Superior temporal gyrus (tissue), 1 donor: ENCODE results near the gene MARCKS.

Experiments used
- DNase-seq: peaks from one replicate; pipeline ENCODE4 v3.0.0-alpha.2; 2016; ENCODE audit errors: extremely low spot score

MARCKS gene

GRCh38 chr6:113853252-113853651, 3.9 kb upstream of the MARCKS start:
- DNase-seq = no peak

DNA sequence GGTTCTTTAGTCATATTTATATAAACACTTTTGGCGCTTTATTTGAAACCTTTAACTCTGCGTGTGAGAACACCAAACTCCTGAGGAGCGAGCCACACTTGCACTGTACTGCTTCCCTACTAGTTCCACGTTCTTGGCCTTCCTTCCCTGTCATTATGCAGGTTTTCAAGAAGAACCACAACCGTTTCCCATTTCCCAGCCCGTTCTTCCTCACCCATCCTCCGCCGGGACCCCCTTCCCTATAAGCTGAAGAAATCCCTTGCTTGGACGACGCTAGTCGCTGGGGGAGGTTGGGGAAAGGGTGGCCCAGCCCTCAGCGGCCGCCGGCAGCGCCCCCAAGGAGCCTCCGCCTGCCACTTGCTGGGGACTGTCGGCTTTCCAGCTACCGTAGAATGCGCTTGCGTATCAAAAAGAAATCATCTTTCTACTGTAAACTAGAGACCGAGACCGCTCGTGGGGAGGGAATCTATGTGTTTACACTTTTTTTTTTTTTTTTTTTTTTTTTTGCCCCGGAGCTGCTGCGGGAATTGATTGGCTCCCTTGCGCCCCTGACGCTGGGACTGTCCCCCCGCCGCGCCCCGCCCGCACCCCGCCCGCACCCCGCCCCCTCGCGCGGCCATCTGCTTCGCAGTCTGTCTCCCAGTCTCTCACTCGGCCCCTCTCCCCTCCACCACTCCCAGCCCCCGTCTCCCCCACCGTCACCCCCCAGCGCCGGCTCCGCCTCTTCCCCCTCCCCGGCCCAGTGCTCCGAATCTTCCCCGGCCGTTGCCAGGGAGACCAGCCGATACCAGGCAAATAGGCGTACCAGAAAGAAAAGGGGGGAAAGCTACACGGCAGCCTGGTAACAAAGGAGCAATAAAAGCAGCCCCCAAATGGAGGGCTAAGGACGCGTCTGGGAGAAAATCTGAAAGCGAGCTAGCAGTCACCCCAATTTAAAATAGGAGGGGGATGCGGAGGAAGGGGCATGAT, 2.3 kb upstream of the MARCKS start:
- peak; percentile 66 for DNase-seq

DNA sequence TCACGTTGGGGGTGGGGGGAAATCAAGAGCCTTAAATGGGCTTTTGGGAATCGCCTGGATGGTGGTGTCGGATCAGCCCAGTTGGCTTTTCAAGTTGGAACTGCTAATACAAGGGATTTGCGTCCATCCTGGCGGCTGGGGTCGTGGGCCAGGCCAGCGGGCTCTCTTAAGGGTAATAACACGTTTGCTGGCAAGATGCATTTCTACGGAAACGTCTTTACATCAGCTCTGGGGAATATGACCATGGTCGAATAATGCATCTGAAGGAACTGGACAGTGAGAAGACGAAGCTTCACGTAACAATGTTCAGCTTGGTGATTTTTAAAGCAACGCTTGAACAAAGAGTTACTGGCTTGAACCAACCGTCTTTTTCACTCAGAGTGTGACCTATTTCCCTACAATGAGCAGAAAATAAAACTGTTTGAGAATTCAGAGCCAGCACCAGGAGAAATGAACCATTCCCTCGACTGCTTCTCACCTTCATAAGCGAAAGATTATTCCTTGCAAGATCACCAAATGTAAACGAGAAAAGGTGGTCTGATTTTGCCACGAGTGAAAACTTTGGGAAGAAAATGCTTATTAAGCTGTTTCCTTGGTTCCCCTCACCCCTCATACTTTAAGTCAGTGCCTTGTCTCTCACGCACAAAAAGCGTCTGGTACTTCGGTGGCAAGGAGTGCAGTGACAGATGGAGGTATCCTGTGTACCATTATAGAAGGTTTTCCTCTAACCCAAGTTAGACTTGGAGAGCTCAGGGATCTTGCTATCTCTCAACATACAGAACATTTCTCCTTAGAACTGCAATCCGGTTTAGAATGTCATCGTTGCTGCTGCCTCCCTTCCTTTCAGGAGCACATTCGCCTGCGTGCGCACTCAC, 1.4 kb upstream of the MARCKS start:
- DNase-seq = peak; percentile 79

DNA sequence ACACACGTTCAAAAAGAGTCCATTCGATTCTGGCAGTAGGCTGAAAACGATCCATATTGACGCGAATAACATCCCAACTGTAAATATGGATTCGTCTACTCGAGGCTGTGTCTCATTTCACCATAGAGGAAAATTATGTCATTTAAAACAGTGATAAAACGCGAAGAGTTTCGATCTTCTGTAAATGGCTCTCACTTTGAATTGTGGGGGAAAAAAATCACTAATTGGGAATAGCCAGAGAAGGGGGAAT, 845 bp upstream of the MARCKS start:
- DNase-seq = peak; percentile 69

DNA sequence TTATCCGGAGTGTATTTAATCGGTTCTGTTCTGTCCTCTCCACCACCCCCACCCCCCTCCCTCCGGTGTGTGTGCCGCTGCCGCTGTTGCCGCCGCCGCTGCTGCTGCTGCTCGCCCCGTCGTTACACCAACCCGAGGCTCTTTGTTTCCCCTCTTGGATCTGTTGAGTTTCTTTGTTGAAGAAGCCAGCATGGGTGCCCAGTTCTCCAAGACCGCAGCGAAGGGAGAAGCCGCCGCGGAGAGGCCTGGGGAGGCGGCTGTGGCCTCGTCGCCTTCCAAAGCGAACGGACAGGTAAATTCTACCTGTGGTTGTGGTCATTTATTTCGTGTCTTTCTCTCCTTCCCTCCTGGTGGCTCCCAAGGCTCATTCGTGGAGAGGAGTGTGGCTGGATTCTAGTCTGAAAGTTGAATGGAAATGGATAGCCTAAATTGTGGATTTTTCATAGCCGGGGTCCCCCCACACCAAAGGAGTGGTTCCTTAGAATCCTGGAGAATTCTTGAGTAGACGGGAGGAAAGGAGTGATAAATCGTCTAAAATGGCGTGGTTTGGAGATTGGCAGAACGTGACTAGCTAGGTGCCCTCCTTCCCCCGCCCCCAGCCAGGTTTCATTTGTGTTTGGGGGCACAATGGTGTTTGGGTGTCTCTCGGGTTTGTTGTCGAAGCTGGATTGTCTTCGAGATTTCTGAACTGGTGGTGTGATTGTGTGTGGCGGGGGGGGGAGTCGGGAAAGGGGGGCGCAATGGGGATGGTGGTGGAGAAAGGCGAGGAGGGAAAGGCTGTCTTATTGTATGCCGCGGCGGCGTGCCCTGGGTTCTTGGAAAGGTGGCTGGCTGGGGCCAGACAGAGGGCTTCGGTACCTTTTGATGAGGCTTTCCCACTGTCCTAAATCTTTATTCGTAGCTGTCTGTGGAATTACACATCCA, 673 bp downstream of the MARCKS start:
- peak; percentile 53 for DNase-seq

- peak; percentile 87 for DNase-seq
These were observed 1.6 kb downstream of the MARCKS start for GRCh38 chr6:113858480-113859348.

DNA sequence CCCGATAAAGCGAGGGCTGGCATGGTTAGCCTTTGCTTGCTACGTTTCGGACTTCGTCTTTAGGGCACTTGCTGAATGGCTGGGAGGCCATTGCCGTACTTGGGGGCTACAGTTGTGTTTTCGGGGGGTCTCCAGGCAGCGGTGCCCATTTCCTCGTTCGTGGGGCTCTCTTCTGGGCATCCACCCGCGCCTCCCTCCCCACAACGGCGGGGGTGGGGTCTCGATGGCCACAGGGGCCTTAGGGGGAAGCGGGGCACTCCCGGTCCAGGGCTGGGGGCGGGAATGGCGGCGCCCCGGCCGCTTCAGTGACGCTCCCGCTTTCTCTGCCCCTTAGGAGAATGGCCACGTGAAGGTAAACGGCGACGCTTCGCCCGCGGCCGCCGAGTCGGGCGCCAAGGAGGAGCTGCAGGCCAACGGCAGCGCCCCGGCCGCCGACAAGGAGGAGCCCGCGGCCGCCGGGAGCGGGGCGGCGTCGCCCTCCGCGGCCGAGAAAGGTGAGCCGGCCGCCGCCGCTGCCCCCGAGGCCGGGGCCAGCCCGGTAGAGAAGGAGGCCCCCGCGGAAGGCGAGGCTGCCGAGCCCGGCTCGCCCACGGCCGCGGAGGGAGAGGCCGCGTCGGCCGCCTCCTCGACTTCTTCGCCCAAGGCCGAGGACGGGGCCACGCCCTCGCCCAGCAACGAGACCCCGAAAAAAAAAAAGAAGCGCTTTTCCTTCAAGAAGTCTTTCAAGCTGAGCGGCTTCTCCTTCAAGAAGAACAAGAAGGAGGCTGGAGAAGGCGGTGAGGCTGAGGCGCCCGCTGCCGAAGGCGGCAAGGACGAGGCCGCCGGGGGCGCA, 2.4 kb downstream of the MARCKS start:
- no peak for DNase-seq

DNA sequence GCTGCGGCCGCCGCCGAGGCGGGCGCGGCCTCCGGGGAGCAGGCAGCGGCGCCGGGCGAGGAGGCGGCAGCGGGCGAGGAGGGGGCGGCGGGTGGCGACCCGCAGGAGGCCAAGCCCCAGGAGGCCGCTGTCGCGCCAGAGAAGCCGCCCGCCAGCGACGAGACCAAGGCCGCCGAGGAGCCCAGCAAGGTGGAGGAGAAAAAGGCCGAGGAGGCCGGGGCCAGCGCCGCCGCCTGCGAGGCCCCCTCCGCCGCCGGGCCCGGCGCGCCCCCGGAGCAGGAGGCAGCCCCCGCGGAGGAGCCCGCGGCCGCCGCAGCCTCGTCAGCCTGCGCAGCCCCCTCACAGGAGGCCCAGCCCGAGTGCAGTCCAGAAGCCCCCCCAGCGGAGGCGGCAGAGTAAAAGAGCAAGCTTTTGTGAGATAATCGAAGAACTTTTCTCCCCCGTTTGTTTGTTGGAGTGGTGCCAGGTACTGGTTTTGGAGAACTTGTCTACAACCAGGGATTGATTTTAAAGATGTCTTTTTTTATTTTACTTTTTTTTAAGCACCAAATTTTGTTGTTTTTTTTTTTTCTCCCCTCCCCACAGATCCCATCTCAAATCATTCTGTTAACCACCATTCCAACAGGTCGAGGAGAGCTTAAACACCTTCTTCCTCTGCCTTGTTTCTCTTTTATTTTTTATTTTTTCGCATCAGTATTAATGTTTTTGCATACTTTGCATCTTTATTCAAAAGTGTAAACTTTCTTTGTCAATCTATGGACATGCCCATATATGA, 3.2 kb downstream of the MARCKS start:
- no peak for DNase-seq

- no peak for DNase-seq
These were observed 5.0 kb downstream of the MARCKS start for GRCh38 chr6:113862112-113862511.

- DNase-seq = no peak
These were observed 13.8 kb downstream of the MARCKS start for GRCh38 chr6:113870917-113871316.

- DNase-seq = no peak
These were observed 14.8 kb downstream of the MARCKS start for GRCh38 chr6:113871975-113872374.

GRCh38 chr6:113873043-113873667, 16.0 kb downstream of the MARCKS start:
- DNase-seq = no peak

DNA sequence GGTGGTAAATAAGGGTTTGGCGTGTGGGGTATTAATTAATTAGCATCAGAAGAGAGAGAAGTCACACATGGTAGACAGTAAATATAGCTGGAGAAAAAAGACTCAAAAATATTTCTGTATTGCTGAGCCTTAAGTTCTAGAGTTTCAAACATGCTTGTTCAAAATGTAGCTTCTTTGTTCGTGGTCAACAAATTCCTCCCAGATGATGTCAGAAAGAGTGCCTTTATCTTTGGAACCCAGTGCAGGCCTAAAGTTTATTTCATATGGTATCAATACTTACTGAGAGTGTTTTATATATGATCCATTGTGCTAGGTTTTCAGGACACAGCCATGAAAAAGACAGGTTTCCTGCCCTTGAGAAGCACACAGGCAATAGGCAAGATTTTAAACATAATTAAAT, 18.3 kb downstream of the MARCKS start:
- no peak for DNase-seq

DNA sequence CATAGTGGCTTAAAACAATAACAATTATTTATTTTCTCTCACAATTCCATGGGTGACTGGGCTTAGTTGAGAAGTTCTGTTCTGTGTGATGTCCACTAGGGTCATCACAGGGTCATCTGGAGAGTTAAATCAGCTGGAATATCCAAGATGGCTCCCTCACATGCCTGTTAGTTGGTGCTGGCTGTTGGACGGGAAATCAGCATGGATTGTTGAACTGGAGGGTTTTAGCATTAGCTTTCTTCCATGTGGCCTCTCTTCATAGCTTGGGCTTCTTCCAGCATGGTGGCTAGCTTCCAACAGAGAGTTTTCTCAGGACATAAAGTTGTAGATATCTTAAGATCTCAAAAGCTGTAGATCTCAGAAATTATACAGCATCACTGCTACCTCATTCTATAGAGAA, 19.6 kb downstream of the MARCKS start:
- DNase-seq = no peak

DNA sequence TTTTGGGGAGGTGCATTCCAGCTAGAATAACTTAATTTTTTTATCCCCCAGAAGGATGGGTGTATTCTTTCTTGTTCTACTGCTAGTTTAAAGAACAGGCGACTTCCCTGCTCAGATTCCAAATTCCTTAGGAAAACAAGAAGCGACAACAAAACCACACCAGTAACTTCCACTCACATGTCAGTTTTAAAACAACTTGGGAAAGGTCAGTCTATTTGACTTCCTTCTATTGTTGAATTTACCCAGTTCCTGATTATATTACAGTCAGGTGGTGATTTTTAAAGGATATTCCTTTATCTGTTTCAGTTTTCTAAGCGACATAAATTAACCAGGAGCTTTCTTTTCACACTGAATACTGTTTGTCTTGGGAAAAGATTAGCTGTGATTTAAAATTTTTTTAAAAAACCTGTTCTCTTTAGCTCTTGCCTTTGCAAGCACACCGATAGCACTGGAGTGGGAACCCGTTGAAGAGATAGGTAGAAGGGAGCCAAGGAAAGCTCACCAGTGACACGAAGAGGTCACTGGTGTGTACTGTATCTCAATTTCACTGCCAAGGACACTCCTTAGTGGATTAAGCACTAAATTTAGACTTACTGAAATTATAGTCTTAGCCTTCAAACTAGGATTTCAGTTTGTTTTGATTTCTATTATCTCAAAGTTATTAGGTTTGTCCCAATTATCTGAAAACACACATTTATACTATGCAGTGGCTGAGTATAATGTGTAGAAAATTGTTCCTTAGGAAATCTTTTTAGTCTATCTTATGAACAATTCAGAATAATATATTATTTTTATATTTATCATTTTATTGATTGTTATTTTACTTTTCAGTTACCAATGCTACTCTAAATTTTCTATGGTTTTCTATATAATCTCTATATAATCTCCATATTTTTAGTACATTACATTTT, 22.3 kb downstream of the MARCKS start:
- DNase-seq = peak; percentile 73

- no peak for DNase-seq
These were observed 24.4 kb downstream of the MARCKS start for GRCh38 chr6:113881478-113881980.

- DNase-seq = no peak
These were observed 25.3 kb downstream of the MARCKS start for GRCh38 chr6:113882336-113883022.
